GM12864 (cell line): ENCODE measurements around the gene LARGE1.
A peak's percentile ranks its signal among the peaks of the same experiment; 100 is the strongest.

ENCODE experiments used
- DNase-seq: peaks from one replicate; pipeline ENCODE4 v3.0.0-alpha.2; 2011; ENCODE audit warnings: low read depth
- H3K4me3 ChIP-seq: 2 replicates; pipeline ENCODE4 v1.5.1; 2011; ENCODE audit warnings: mild to moderate bottlenecking, low read depth, low read length, control low read depth
- CTCF ChIP-seq: IDR thresholded peaks from 2 replicates; pipeline ENCODE4 v1.5.1; 2011; ENCODE audit warnings: low read depth, mild to moderate bottlenecking, moderate library complexity, low read length, control low read depth, inconsistent platforms; ENCODE audit errors: missing control alignments

LARGE1 gene

GRCh38 chr22:33315117-33315516 lies 605.2 kb downstream of the LARGE1 start:
- TF ChIP-seq CTCF = no peak
- no peak overlapping the region for H3K4me3 ChIP-seq
- no peak for DNase-seq

GRCh38 chr22:33314316-33314715 lies 606.0 kb downstream of the LARGE1 start:
- no peak for DNase-seq
- no peak for TF ChIP-seq CTCF
- H3K4me3 ChIP-seq = no peak overlapping the region

DNA sequence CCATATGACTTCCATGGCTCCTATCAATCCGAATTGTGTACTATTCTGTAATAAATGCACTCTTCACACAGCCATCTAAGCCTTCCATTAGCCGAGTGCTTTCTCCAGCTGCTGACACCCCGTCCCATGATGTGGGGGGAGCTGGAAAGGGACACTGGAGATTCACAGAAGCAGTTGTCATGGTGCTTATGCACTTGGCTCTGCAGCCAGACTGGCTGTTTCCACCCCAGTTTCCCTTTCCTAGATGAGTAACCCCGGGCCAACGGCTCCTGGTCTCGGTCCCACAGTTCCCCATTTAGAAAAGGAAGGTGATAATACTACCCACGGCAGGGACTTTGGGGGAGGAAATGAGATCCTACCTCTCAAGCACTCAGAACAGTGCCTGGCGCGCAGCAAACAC lies 617.2 kb downstream of the LARGE1 start:
- no peak overlapping the region for H3K4me3 ChIP-seq
- DNase-seq = no peak
- no peak for TF ChIP-seq CTCF

DNA sequence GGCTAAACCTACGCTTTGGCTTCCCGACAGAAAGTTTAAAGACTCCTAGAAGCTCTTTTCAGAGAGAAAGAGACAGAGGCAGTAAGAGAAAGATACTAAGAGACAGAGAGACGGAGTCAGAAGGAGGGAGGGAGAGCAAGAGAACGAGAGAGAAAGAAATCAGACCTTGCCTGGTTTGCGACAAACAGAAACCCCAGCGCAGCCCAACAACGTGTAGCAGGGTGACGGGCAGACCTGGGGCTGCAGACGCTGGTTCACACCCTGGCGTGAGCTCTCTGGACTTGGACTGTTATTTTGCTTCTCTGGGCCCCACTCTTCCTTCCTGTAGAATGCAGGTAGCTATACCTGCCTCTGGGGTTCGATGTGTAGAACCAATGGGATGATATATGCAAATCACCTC lies 617.7 kb downstream of the LARGE1 start:
- no peak for TF ChIP-seq CTCF
- no peak for DNase-seq

GRCh38 chr22:33302049-33302545 lies 618.2 kb downstream of the LARGE1 start:
- H3K4me3 ChIP-seq = no peak overlapping the region
- DNase-seq = peak; percentile 31
- TF ChIP-seq CTCF = peak; percentile 99

More for the DNA sequence above, 617.7 kb downstream of the LARGE1 start:
- no peak overlapping the region for H3K4me3 ChIP-seq

- no peak for TF ChIP-seq CTCF
- no peak overlapping the region; the same call in 1 of the 2 replicates for H3K4me3 ChIP-seq
- no peak for DNase-seq
Observed at GRCh38 chr22:33300165-33300564, 620.1 kb downstream of the LARGE1 start.

GRCh38 chr22:33299245-33299956 lies 620.9 kb downstream of the LARGE1 start:
- no peak overlapping the region; the same call in 1 of the 2 replicates for H3K4me3 ChIP-seq
- peak; percentile 86 for DNase-seq
- no peak for TF ChIP-seq CTCF
